ENCODE measurements around the gene STX8. TPM values are rescaled to one million over a fixed set of nuclear protein-coding genes. Genes with fewer than 3 reads are reported as not detected.

Gene STX8
- total and polyA plus RNA-seq, 7 donors: 34.0 to 70.6 (median 50.5) TPM

DNA sequence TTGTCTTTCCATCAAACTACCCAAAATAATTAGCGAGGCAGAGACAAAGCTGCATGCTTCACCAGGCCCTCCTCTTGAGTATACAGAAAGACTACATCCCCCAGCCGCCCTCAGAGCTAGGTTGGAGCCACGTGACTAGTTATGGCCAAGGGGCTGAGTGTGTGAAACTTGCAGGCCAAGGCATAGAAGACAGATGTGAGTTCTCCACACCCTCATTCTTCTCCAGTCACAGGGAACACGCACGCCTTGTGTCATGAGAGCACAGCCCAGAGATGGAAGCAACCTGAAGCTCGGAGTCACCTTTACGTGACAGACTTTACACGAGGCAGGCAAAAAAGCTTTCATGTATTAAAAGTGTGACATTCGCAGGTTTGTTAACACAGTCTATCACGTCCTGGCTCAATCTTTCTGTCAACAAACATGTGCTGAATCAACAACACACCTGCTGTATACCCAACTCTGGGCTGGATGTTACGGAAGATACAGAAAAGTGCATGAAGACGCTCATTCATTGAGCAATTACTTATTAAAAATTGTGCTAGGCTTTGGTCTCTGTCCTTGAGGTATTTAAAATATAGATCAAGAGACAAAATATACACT is 38.3 kb downstream of the STX8 start:
- 95 to 97% (median 96%) methylated on average over 12 of the region's 12 CpGs for WGBS, 3 donors
- Histone ChIP-seq H3K4me3 (no peak overlapping the region), H3K36me3 (ENCODE audit: insufficient read depth in 1 of 2, low read depth in 1 of 2) (peaks cover 3 to 6% of the 10 kb centered on the region in 2 donors), H3K4me1 (no peaks in the 10 kb centered on the region), H3K27me3 (ENCODE audit: insufficient read depth in 3 of 3, low read length in 2 of 3) (no peaks in the 10 kb centered on the region), H3K27ac (no peak overlapping the region), H3K9me3 (no peaks in the 10 kb centered on the region)
- ATAC-seq (no peak), DNase-seq (no peak)
- TF ChIP-seq, protein P1, sequence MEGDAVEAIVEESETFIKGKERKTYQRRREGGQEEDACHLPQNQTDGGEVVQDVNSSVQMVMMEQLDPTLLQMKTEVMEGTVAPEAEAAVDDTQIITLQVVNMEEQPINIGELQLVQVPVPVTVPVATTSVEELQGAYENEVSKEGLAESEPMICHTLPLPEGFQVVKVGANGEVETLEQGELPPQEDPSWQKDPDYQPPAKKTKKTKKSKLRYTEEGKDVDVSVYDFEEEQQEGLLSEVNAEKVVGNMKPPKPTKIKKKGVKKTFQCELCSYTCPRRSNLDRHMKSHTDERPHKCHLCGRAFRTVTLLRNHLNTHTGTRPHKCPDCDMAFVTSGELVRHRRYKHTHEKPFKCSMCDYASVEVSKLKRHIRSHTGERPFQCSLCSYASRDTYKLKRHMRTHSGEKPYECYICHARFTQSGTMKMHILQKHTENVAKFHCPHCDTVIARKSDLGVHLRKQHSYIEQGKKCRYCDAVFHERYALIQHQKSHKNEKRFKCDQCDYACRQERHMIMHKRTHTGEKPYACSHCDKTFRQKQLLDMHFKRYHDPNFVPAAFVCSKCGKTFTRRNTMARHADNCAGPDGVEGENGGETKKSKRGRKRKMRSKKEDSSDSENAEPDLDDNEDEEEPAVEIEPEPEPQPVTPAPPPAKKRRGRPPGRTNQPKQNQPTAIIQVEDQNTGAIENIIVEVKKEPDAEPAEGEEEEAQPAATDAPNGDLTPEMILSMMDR (IDR thresholded peaks at IDR 0.05): no peak
- intact Hi-C loops (cut with DNase I): no loop called here

DNA sequence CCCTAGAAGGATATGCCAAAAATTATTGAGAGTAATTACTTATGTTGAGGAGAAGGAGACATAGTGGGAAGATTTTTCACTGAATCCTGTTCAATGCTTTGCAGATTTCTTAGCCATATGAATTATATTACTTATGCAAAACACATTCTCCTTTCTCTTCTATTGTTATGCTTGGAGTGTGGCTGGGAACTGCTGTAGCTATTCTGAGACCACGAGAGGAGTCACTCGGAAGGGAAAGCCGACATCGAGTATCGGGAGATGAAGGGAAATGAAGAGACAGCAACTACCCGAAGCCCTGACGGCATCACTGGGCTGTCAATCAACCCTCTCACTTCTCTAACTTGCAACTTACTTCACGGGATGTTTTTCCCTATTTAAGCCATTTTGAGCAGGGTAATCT is 39.6 kb downstream of the STX8 start:
- Histone ChIP-seq H3K4me1 (no peaks in the 10 kb centered on the region), H3K4me3 (no peak overlapping the region), H3K36me3 (ENCODE audit: insufficient read depth in 1 of 2, low read depth in 1 of 2) (peaks cover 3 to 6% of the 10 kb centered on the region in 2 donors), H3K27me3 (ENCODE audit: insufficient read depth in 3 of 3, low read length in 2 of 3) (no peaks in the 10 kb centered on the region), H3K27ac (no peak overlapping the region), H3K9me3 (no peaks in the 10 kb centered on the region)
- intact Hi-C loops (cut with DNase I): no loop called here
- no peak for ATAC-seq
- no peak for DNase-seq
- TF ChIP-seq, protein P1 (IDR thresholded peaks at IDR 0.05): no peak
- WGBS, 3 donors: 88 to 92% (median 90%) methylated on average over 8 of the region's 8 CpGs

DNA sequence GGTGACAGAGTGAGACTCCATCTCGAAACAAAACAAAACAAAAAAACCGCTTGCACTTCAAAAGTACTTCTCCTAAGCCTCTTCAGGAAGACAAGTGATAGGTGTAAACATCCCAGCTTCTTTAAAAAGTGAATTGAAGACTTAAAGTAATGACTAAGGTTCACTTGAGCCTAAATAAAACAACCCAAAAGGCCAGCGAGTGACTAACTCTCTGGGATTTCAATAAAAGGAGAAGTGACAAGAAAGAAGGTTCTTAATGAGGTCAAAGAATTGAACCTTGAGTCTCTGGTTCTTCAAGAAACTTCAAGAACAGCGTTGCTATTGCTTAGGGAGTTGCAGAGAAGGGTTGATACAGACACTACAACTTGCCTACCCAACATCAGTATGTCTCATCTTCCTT is 42.2 kb downstream of the STX8 start:
- H3K27me3 ChIP-seq (ENCODE audit: insufficient read depth in 3 of 3, low read length in 2 of 3): no peaks in the 10 kb centered on the region

DNA sequence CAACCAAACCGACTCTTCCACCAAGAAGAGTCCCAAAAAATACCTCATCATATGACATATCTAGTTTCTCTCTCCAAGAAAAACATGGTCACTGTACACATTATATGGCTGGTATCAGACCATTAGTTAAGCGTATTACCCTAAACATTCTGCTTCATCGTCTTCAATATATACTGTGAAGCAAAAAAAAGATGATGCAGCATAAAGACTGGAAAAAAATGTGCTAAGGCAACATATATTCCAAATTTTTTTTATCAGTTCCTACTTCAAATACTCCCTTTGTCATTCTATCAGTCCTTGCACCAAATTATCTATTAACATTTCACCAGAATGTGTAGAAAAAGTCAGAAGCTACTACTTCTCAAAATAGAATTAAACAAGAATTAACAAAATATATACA is 42.9 kb downstream of the STX8 start:
- H3K4me3 ChIP-seq: no peak overlapping the region
- intact Hi-C loops (cut with DNase I): no loop called here
- TF ChIP-seq, protein P1 (IDR thresholded peaks at IDR 0.05): no peak
- no peaks in the 10 kb centered on the region for H3K27me3 ChIP-seq (ENCODE audit: insufficient read depth in 3 of 3, low read length in 2 of 3)
- ATAC-seq (no peak), DNase-seq (no peak)
- H3K9me3 ChIP-seq: no peaks in the 10 kb centered on the region
- no peak overlapping the region for H3K27ac ChIP-seq
- WGBS, 3 donors: 91 to 96% (median 92%) methylated on average over 3 of the region's 3 CpGs
- H3K4me1 ChIP-seq: no peaks in the 10 kb centered on the region
- H3K36me3 ChIP-seq (ENCODE audit: insufficient read depth in 1 of 2, low read depth in 1 of 2): no peaks in the 10 kb centered on the region

More for the DNA sequence above, 42.2 kb downstream of the STX8 start:
- WGBS, 3 donors: 95 to 97% (median 95%) methylated on average over 4 of the region's 4 CpGs
- intact Hi-C loops (cut with DNase I): no loop called here
- DNase-seq: no peak
- no peak for ATAC-seq
- H3K36me3 ChIP-seq (ENCODE audit: insufficient read depth in 1 of 2, low read depth in 1 of 2): no peaks in the 10 kb centered on the region
- TF ChIP-seq, protein P1 (IDR thresholded peaks at IDR 0.05): no peak
- H3K27ac ChIP-seq: no peak overlapping the region
- H3K9me3 ChIP-seq: no peaks in the 10 kb centered on the region
- H3K4me3 ChIP-seq: no peak overlapping the region
- H3K4me1 ChIP-seq: no peaks in the 10 kb centered on the region

DNA sequence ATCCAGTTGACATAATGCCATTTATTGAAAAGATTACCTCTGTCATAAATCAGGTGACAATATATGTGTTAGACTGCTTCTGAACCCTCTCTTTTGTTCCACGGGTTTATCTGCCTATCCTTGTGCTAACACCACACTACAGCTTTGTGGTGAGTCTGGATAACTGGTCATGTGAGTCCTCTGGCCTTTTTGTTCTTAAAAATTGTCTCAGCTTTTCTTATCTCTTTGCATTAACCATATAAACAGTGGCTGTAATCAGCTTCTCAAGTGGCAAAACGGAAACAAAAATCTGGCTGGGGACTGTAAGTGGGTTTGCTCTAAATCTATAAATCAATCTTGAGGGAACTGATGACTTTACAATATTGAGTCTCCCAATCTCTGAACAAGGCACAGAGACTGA is 44.6 kb downstream of the STX8 start:
- Histone ChIP-seq H3K4me3 (no peak overlapping the region), H3K27me3 (ENCODE audit: insufficient read depth in 3 of 3, low read length in 2 of 3) (no peaks in the 10 kb centered on the region), H3K9me3 (no peaks in the 10 kb centered on the region), H3K4me1 (no peaks in the 10 kb centered on the region), H3K27ac (no peak overlapping the region), H3K36me3 (ENCODE audit: insufficient read depth in 1 of 2, low read depth in 1 of 2) (no peaks in the 10 kb centered on the region)
- WGBS, 3 donors: 69 to 77% (median 75%) methylated on average over 2 of the region's 2 CpGs
- TF ChIP-seq, protein P1 (IDR thresholded peaks at IDR 0.05): no peak
- intact Hi-C loops (cut with DNase I): no loop called here
- DNase-seq (no peak), ATAC-seq (no peak)
